Skeletal muscle tissue (tissue), 4 donors: ENCODE measurements around the gene INCENP. TPM values are rescaled to one million over a fixed set of nuclear protein-coding genes. Genes with fewer than 3 reads are reported as not detected.

Experiments
- H3K27ac ChIP-seq: one replicate; pipeline ENCODE4 v1.7.0; 2013; ENCODE audit warnings: mild to moderate bottlenecking, low read depth, low read length, inconsistent platforms
- H3K27me3 ChIP-seq, 3 donors: one replicate each; pipeline ENCODE4 v1.7.0; 2013; ENCODE audit warnings: low read length in 3 of 3; ENCODE audit not compliant: control insufficient read depth in 3 of 3, insufficient read depth in 3 of 3
- H3K36me3 ChIP-seq, 3 donors: one replicate each; pipeline ENCODE4 v1.7.0; 2013; ENCODE audit warnings: low read length in 3 of 3; ENCODE audit not compliant: control insufficient read depth in 3 of 3, insufficient read depth in 3 of 3
- H3K4me1 ChIP-seq, 3 donors: one replicate each; pipeline ENCODE4 v1.7.0; 2013; ENCODE audit warnings: low read length in 3 of 3, mild to moderate bottlenecking in 3 of 3; ENCODE audit not compliant: control insufficient read depth in 3 of 3, insufficient read depth in 3 of 3
- H3K4me3 ChIP-seq, 3 donors: one replicate each; pipeline ENCODE4 v1.7.0; 2013; ENCODE audit warnings: low read length in 3 of 3
- H3K9ac ChIP-seq, 3 donors: one replicate each; pipeline ENCODE4 v1.7.0; 2013; ENCODE audit warnings: low read length in 3 of 3, mild to moderate bottlenecking in 3 of 3, moderate library complexity in 2 of 3, low read depth in 1 of 3
- H3K9me3 ChIP-seq, 3 donors: one replicate each; pipeline ENCODE4 v1.7.0; 2013; ENCODE audit warnings: low read length in 3 of 3; ENCODE audit not compliant: control insufficient read depth in 3 of 3
- total RNA-seq: library from RNA; depleted of rRNA; stranded (reverse); fragments of >200 nt; gene quantifications from one replicate; pipeline ENCODE4 v1.2.3, GENCODE V29; 2014
- donor health status: Osteomylitis.

Gene INCENP
- total RNA-seq, 1 donor from 2014 or later = 6.8 TPM

DNA sequence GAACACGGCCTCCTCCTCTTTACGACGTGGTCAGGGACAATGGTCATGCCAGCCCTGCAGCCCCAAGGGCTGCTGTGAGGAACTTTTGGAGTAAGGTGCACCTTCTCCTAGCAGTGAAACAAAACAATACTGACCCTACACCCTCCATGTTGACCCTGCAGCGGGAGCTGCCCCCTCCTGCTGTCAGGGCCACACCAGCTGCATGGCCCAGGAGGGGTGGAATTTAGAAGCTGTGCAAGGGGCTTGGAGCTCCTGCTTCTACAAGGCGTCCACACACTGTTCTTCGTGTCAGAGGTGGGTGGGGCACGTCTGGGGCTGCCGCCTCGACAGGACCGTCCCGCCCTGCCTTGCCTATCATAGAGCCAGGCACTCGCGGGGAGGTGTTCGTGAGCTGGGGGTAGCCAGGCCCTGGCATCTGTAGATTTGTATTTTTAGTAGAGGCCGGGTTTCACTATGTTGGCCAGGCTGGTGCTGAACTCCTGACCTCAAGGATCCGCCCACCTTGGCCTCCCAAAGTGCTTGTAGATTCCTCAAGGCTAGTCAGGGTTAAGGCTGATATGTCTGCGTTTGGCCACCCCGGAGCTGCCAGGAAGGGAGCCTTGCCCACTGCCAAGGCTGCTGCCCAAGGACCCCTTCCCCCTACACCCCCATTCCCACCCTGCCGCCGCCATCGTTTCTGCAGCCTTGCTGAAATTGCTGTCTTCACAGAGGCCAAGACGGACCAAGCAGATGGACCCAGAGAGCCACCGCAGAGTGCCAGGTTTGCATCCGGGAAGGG is 15.9 kb downstream of the INCENP start:
- no peak overlapping the region for H3K9ac ChIP-seq
- no peaks in the 10 kb centered on the region for H3K9me3 ChIP-seq
- peaks cover 0 to 2% (median 0%) of the 10 kb centered on the region in 3 donors for H3K4me1 ChIP-seq
- H3K36me3 ChIP-seq = peaks cover 24 to 32% (median 31%) of the 10 kb centered on the region in 3 donors
- no peak overlapping the region for H3K27ac ChIP-seq
- no peaks in the 10 kb centered on the region for H3K27me3 ChIP-seq
- H3K4me3 ChIP-seq = no peak overlapping the region

DNA sequence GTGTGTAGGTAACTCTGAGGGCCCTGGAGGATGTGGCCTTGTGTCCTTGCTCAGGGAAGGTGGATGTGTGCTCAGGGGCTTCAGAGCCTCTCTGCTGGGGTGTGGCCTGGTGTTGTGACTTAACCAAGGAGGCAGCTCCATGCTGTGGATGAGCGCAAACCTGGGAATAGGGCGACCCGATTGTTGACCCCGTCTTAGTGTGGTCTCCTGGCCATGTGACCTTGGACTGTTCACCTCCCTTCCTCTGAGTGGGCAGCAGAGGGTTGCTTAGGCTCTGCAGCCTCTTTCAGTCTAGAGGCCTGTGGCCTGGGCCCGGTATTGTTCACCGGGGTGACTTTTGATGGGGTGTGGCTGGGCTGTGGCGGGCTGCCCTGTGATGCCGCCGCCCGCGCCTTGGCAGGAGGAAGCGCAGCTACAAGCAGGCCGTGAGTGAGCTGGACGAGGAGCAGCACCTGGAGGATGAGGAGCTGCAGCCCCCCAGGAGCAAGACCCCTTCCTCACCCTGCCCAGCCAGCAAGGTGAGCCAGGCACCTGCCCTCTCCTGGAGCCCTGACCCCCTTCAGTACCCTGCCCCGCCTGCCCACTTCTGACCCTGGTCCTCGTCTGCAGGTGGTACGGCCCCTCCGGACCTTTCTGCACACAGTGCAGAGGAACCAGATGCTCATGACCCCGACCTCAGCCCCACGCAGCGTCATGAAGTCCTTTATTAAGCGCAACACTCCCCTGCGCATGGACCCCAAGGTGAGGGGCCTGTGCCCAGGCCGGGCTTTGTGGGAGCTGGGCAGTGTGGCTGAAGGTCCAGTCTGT is 16.7 kb downstream of the INCENP start:
- no peak overlapping the region for H3K9ac ChIP-seq
- no peaks in the 10 kb centered on the region for H3K9me3 ChIP-seq
- H3K4me3 ChIP-seq = no peak overlapping the region
- H3K27me3 ChIP-seq = no peaks in the 10 kb centered on the region
- no peak overlapping the region for H3K27ac ChIP-seq
- H3K4me1 ChIP-seq = peaks cover 0 to 2% (median 0%) of the 10 kb centered on the region in 3 donors
- H3K36me3 ChIP-seq = peaks cover 29 to 40% (median 35%) of the 10 kb centered on the region in 3 donors

DNA sequence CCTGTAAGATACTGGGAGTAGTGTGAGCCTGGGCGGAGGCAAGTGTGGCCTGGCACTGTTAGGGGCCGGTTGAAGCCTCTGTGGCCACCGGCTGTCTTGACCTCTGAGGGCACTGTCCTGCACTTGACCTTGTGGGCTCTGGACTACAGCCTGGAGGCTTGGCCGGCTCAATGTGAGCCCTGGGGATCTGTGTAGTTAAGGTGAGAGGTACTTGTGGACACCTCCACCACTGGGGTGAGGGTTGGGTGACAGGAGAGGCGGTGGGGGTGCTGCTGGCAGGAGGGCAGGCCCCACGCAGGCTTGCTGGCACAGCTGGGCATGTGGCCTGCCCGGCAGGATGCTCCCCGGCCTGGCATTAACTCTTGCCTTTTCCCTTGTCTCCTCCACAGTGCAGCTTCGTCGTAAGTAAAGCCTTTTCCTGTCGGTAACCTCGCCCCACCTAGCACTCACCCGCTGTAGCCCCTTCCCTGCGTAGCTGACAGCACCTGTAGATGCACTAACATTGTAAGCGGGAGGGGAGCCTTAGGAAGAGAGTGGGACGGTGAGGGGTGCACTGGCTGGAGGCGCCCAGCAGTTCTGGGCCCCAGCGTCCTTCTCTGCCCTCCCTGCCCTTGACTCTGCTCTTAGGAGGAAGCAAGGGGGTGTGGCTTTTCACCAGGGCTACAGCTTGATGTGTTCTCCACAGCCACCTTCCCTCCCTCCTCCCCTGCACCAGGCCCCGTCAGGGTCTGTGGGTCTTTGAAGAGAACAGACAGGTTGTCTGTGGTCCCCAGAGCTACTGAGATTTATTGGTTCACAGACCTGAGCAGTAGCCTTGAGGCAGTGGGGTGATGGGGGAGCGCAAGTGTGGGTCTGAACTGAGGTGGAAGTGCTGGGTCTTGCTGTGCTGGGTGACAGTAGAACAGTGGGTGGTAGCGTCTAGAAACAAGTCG is 17.6 kb downstream of the INCENP start:
- H3K9ac ChIP-seq = no peak overlapping the region
- no peaks in the 10 kb centered on the region for H3K9me3 ChIP-seq
- H3K36me3 ChIP-seq = peaks cover 33 to 47% (median 37%) of the 10 kb centered on the region in 3 donors
- no peak overlapping the region for H3K4me3 ChIP-seq
- H3K27me3 ChIP-seq = no peaks in the 10 kb centered on the region
- H3K4me1 ChIP-seq = peaks cover 0 to 2% (median 0%) of the 10 kb centered on the region in 3 donors
- H3K27ac ChIP-seq = no peak overlapping the region

DNA sequence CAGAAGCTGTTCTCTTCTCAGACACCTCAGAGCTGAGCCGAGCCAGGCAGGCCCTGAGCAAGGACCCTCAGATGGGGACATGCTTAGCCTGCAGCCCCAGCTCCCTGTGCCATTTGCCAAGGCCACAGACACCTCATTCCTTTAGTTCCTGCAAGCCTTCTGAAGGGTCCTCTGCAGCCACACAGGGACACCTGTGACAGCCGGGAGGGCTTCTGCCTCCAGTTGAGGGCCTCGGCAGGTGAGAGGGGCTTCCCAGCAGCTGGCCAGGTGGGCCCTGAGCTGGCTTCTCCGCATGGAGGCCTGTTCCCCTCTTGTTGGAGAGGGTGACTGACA is 18.2 kb downstream of the INCENP start:
- Histone ChIP-seq H3K9ac (no peak overlapping the region), H3K4me3 (no peak overlapping the region), H3K36me3 (peaks cover 36 to 50% (median 41%) of the 10 kb centered on the region in 3 donors), H3K27ac (no peak overlapping the region), H3K27me3 (no peaks in the 10 kb centered on the region), H3K9me3 (no peaks in the 10 kb centered on the region), H3K4me1 (no peaks in the 10 kb centered on the region)

DNA sequence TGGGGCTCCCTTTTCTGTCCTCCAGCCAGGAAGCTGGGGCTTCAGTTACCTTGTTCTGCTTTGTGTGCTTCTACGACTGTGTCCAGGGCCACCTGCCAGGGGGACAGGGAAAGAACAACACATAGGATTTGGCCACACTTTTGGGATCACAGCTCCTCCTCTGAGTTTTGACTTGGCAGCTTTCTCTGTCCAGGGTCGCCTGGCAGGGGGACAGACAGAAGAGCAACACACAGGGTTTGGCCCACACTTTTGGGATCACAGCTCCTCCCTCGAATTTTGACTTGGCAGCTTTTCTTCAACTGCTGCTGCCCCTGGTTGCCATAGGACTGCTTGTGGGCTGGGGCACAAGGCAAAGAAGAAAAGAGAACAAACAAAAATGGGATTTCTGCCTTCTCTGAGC is 19.1 kb downstream of the INCENP start:
- H3K27ac ChIP-seq = no peak overlapping the region
- peaks cover 45 to 53% (median 47%) of the 10 kb centered on the region in 3 donors for H3K36me3 ChIP-seq
- no peak overlapping the region for H3K4me3 ChIP-seq
- no peaks in the 10 kb centered on the region for H3K4me1 ChIP-seq
- H3K9ac ChIP-seq = no peak overlapping the region
- H3K27me3 ChIP-seq = no peaks in the 10 kb centered on the region
- H3K9me3 ChIP-seq = no peaks in the 10 kb centered on the region

DNA sequence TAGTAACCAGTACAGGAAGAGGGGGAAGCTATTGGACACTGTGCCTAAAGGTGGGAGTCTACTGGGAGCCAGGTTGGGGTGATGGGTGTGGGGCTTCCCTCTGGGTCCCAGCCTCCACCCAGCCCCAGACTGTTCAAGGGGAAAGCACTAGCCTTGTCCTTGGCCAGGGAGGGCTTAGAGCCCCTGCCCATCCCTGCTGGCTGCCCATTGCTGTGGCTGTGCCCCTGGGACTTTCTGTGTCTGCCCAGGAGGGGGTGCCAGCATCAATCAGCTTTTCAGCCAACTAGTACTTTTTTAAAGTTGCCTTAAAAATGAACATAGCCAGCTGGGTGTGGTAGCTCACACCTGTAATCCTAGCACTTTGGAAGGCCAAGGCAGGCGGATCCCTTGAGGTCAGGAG is 19.9 kb downstream of the INCENP start:
- Histone ChIP-seq H3K4me1 (no peaks in the 10 kb centered on the region), H3K9me3 (no peaks in the 10 kb centered on the region), H3K27ac (no peak overlapping the region), H3K27me3 (no peaks in the 10 kb centered on the region), H3K9ac (no peak overlapping the region), H3K4me3 (no peak overlapping the region), H3K36me3 (peaks cover 45 to 53% (median 50%) of the 10 kb centered on the region in 3 donors)

DNA sequence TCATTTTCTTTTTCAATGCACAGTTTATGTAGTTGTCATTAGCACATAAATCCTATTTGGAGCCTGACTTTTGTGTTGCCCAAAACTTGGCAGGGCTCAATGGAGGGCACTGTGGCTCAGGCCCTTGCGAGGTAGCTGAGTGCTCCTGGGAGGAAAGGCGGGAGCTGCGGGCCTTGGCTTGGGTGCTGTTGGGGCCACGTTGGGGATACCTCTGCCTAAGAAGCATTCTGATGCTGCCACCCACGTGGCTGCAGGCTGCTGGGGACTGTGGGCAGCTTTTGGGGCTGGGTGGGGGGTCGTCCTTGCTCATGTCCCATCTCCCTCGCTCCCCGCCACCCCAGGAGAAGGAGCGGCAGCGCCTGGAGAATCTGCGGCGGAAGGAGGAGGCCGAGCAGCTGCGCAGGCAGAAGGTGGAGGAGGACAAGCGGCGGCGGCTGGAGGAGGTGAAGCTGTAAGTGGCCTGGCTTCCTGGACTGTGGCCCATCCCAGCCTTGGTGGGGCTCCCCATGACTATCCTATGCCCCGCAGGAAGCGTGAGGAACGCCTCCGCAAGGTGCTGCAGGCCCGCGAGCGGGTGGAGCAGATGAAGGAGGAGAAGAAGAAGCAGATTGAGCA is 20.9 kb downstream of the INCENP start:
- H3K36me3 ChIP-seq = peaks cover 41 to 52% (median 51%) of the 10 kb centered on the region in 3 donors
- H3K9ac ChIP-seq = no peak overlapping the region
- H3K4me1 ChIP-seq = no peaks in the 10 kb centered on the region
- H3K4me3 ChIP-seq = no peak overlapping the region
- no peaks in the 10 kb centered on the region for H3K27me3 ChIP-seq
- H3K9me3 ChIP-seq = no peaks in the 10 kb centered on the region
- no peak overlapping the region for H3K27ac ChIP-seq

DNA sequence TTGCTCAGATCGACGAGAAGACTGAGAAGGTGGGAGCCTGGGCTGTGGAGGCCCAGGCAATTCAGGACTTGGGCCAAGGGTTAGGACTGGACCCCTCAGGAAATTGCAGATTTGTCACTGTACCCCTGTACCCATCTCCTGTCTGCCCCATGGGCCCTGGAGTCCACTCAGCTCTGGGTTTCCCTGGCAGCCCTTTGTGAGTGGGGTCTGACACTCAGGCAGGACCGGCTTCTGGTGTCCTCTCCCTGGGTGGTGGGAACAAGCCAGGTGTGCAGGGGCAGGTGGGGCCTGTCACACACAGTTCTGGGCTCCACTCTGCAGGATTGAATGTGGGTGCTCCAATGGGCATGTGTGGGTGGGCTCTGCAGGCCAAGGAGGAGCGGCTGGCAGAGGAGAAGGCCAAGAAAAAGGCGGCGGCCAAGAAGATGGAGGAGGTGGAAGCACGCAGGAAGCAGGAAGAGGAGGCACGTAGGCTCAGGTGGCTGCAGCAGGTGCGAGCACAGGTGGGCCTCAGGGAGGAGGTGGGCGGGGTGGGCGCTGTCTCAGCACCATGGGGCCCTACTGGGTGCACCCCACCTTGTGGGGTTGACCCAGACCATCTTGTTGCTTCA is 21.6 kb downstream of the INCENP start:
- H3K27me3 ChIP-seq = no peaks in the 10 kb centered on the region
- H3K9ac ChIP-seq = no peak overlapping the region
- H3K4me3 ChIP-seq = no peak overlapping the region
- no peaks in the 10 kb centered on the region for H3K4me1 ChIP-seq
- no peaks in the 10 kb centered on the region for H3K9me3 ChIP-seq
- peaks cover 44 to 57% (median 55%) of the 10 kb centered on the region in 3 donors for H3K36me3 ChIP-seq
- H3K27ac ChIP-seq = no peak overlapping the region
